Measurements from ENCODE around the gene MADD.
"Not testable (repeated sequence)": the region's sequence is repeated elsewhere in the genome, so short reads cannot be mapped to it uniquely, and the experiment has no call there.

The MADD gene

DNA sequence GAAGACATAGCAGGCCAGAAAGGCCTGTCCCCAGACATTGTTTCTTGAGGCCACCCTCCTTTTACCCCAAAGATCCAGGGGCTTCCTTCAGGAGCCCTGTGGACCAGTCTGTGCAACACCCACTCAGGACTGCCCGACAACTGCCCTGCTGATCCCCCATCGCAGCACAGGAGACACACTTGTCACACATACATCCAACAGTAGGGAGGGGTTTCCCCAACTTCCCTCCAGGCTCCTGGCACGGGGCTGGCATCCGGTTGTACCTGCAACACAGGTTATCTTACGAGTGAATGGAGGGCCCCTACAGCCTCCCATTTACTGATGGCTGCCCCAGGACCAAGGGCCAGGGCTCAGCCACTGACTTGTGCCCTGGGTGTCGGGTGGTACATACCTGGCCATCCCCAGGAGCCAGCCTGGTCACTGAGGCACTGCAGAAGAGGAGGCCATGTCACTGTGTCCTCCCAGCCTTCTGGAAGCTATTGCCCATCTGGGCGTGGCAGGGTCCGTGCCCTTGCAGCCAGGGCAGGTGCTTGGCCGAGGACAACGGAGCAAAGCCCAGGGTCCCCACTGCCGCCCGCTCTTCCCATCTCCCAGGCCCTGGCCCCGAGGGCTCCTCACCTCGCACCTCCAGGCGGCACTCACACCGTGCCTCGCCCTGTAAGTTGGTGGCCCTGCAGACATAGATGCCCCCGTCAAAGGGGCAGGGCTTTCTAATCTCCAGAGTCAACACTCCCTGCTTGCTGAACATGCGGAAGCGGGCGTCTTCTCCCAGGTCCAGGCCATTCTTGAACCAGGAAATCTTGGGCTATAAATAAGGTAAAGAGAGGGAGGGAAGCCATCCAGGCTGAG lies 61.7 kb downstream of the MADD start:
- no peak for TF ChIP-seq CTCF (conservative IDR thresholded peaks at IDR 0.05)
- peak overlapping the region; percentile 41 for H3K27ac ChIP-seq

DNA sequence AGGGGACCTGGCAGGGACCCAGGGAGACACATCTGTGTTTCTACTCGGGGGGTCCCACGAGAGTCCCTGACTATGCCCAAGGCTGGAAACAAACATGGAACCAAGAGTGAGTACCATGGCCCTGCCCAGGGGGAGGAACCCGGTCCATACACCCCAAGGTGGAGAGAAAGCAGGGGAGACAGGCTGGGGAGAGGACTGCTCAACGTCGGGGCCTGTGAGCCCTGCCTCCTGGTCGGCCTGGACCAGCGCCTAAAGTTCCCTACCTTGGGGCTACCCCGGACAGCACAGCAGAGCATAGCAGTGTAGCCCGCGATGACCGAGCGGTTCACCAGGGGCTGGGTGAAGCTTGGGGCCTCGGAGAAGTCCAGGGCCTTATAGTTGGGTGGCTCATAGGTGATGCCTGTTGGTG lies 62.4 kb downstream of the MADD start:
- TF ChIP-seq CTCF (conservative IDR thresholded peaks at IDR 0.05), result no peak
- no peak overlapping the region; the same call in 1 of the 2 replicates for H3K27ac ChIP-seq

DNA sequence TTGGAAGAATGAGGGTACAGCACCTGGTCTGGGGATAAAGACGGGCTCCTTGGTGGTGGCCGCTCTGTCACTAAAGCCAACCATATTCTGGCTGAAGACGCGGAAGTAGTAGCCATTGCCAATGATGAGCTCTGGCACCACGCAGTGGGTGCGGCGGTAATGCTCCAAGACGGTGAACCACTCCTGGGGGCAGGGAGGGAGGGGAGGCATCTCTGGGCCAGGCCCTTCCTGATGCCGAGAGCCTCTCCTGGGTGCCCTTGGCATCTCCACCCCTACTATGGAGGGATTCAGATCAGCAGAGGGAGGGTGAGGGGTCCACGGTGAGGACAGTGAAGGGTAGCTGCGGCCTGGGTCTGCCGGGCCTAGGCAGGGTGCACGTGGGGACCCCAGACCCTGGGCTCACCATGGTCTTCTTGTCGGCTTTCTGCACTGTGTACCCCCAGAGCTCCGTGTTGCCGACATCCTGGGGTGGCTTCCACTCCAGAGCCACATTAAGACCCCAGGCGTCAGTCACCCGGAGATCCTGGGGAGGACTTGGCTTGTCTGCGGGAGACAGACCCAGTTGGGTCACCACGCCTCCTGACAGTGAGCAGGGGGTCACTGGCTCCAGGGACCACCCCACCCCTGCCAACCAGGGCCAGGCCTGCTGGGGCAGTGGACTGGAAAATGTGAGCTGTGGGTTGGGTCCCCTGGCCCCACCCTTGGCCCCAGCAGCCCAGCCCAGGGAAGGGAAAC lies 63.0 kb downstream of the MADD start:
- no peak overlapping the region for H3K27ac ChIP-seq
- TF ChIP-seq CTCF (conservative IDR thresholded peaks at IDR 0.05), result no peak

GRCh38 chr11:47333526-47333845 lies 63.6 kb downstream of the MADD start:
- no peak for TF ChIP-seq CTCF (conservative IDR thresholded peaks at IDR 0.05)
- no peak overlapping the region for H3K27ac ChIP-seq

DNA sequence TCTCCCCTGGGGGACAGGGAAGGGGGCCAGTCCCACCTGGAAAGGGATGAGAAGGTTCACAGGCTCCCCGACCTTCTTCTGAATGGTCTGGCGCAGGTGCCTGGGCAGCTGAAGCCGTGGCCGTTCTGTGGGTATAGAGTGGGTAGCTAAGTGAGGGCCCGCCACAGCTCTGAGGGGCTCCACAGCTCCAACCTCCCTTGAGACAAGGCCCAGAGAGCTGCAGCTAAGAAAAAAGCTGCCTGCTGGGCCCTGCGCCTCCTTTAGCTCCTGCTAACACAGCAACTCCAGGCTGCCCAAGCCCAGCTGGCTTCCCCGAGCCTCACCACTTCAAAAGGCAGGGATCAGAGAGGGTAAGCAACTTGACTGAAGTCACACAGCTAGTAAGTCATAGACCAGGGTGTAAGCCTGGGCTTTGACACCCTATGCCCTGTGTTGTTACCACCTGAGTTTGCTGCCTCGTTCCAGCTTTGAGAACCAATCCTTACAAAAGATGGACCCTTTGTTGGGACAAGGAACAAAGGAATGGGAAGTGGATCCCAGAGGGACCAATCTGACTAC lies 64.0 kb downstream of the MADD start:
- no peak overlapping the region for H3K27ac ChIP-seq
- TF ChIP-seq CTCF (conservative IDR thresholded peaks at IDR 0.05), result no peak

GRCh38 chr11:47334699-47335411 lies 64.9 kb downstream of the MADD start:
- not testable (repeated sequence) for H3K27ac ChIP-seq

DNA sequence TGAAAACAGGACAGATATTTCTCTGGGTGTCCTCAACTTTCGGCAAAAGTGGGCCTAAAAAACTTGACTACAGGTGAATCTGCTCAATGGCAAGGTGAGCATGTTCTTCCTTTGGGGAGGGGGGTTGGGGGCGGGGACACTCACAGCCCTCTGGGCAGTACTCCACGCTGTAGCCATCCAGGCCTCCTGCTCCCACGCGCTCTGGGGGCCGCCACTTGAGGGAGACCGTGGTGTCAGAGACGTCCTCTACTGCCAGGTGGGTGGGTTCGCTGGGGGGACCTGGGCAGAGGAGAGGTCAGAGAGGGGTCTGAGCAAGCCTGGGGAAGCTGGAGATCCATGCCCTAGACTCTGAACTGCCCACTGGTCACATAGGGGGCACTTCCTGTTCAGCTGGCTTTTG lies 65.8 kb downstream of the MADD start:
- TF ChIP-seq CTCF (conservative IDR thresholded peaks at IDR 0.05), result no peak
- no peak overlapping the region for H3K27ac ChIP-seq

Measured in VCaP (cell line).